Gastrocnemius medialis (tissue), 4 donors: ENCODE measurements around the gene EZR. TPM values are rescaled to one million over a fixed set of nuclear protein-coding genes. Genes with fewer than 3 reads are reported as not detected.

Experiments used
- ATAC-seq, 2 donors: fragments of 150-250 bp; one replicate each; pipeline ENCODE4 v1.9.1; 2016
- DNase-seq, 2 donors: peaks; one replicate each; pipeline ENCODE4 v3.0.0-alpha.2; 2019
- H3K27ac ChIP-seq, 4 donors: fragments of 200-600 bp; sonication (generic); 1 replicate in 1 of 4; 2 replicates in 3 of 4; pipeline ENCODE4 v1.5.1; 2016 to 2018; ENCODE audit warnings: mild to moderate bottlenecking in 2 of 4, moderate library complexity in 1 of 4
- H3K27me3 ChIP-seq, 3 donors: fragments of 200-600 bp; sonication (generic) in 2 of 3; 1 replicate in 1 of 3; 2 replicates in 2 of 3; pipeline versions ENCODE4 v1.5.1 to v1.6.0; 2016 to 2019; ENCODE audit warnings: mild to moderate bottlenecking in 1 of 3, moderate library complexity in 1 of 3
- H3K36me3 ChIP-seq, 2 donors: fragments of 200-600 bp; sonication (generic) in 1 of 2; one replicate each; pipeline ENCODE4 v1.5.1; 2017 to 2018
- H3K4me1 ChIP-seq, 2 donors: fragments of 200-600 bp; sonication (generic) in 1 of 2; one replicate each; pipeline ENCODE4 v1.5.1; 2016 to 2017; ENCODE audit warnings: mild to moderate bottlenecking in 2 of 2
- H3K4me3 ChIP-seq, 4 donors: fragments of 200-600 bp; sonication (generic) in 3 of 4; 1 replicate in 1 of 4; 2 replicates in 3 of 4; pipeline ENCODE4 v1.5.1; 2016 to 2019; ENCODE audit warnings: mild to moderate bottlenecking in 2 of 4
- H3K9me3 ChIP-seq, 3 donors: fragments of 200-600 bp; sonication (generic) in 2 of 3; 1 replicate in 1 of 3; 2 replicates in 2 of 3; pipeline ENCODE4 v1.5.1; 2016 to 2019
- CTCF ChIP-seq, 5 experiments: fragments of 450-650 bp in 3 of 5; fragments of 200-600 bp in 2 of 5; sonication (generic) in 2 of 5; IDR thresholded peaks in 4 of 5; conservative IDR thresholded peaks in 1 of 5; 1 replicate in 4 of 5; 2 replicates in 1 of 5; pipeline ENCODE4 v1.5.1; 2016 to 2019; ENCODE audit warnings: antibody characterized with exemption in 5 of 5, mild to moderate bottlenecking in 3 of 5, moderate library complexity in 3 of 5
- POLR2A ChIP-seq, 2 donors: fragments of 450-650 bp; IDR thresholded peaks; one replicate each; pipeline ENCODE4 v1.6.1; 2017; ENCODE audit warnings: antibody characterized with exemption in 2 of 2, mild to moderate bottlenecking in 2 of 2, moderate library complexity in 2 of 2
- in situ Hi-C, 4 donors: fragments of 200-750 bp; cut with MboI; loops; one replicate each; pipeline versions ENCODE4 v1.15.0 to v1.8.0; 2017; ENCODE audit warnings: low sequenced_read_pairs in 4 of 4
- intact Hi-C: fragments of 100-400 bp; cut with DNase I; formaldehyde crosslinking; loops from one replicate; pipeline ENCODE4 v1.15.1; 2023; ENCODE audit warnings: low total_unique reads
- total RNA-seq, 4 donors: library from RNA; depleted of rRNA; stranded (reverse); fragments of >200 nt; gene quantifications; one replicate each; pipeline versions ENCODE4 v1.1.0 to v1.2.3, GENCODE V29; 2016

EZR gene
- total RNA-seq, 4 donors from 2014 or later: 18.1 to 54.1 (median 33.6) TPM

GRCh38 chr6:158758941-158759479 is 60.2 kb downstream of the EZR start:
- H3K27ac ChIP-seq: no peak overlapping the region
- no peaks in the 10 kb centered on the region for H3K4me1 ChIP-seq
- intact Hi-C loops (no loop called here), in situ Hi-C loops (no loop called here)
- no peaks in the 10 kb centered on the region for H3K27me3 ChIP-seq
- DNase-seq: no peak
- no peak overlapping the region for H3K4me3 ChIP-seq
- no peaks in the 10 kb centered on the region for H3K9me3 ChIP-seq
- no peak for ATAC-seq
- peaks cover 0 to 16% of the 10 kb centered on the region in 2 donors for H3K36me3 ChIP-seq
- TF ChIP-seq CTCF (IDR thresholded peaks at IDR 0.05 in 4 of 5, conservative IDR thresholded peaks at IDR 0.05 in 1 of 5) (no peak), POLR2A (IDR thresholded peaks at IDR 0.05) (no peak)

DNA sequence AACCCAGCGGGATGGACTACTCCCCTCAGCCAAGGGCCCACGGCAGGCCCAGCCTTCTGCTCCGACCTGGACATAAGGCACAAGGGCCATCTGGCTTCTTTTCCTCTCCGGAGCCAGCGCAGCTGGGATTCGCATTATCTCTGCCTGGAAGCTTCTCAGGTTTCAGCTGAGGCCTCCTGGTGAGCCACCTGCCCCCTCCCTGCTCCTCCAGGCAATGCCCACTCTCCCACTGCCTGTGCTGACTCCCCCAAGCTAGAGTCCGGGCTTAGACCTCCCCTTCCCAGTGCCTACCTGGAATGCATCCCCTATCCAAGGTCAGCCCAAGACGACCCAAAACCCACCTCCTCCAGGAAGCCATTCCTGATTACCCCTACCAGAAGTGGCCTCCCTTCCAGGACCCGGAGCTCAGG is 60.7 kb downstream of the EZR start:
- Histone ChIP-seq H3K4me1 (no peaks in the 10 kb centered on the region), H3K27ac (no peak overlapping the region), H3K9me3 (no peaks in the 10 kb centered on the region), H3K4me3 (no peak overlapping the region), H3K27me3 (no peaks in the 10 kb centered on the region), H3K36me3 (peaks cover 0 to 16% of the 10 kb centered on the region in 2 donors)
- peak in 1 of 2 donors; percentile 68 for ATAC-seq
- intact Hi-C loops (no loop called here), in situ Hi-C loops (no loop called here)
- DNase-seq: peak in 1 of 2 donors; percentile 46
- TF ChIP-seq CTCF (IDR thresholded peaks at IDR 0.05 in 4 of 5, conservative IDR thresholded peaks at IDR 0.05 in 1 of 5): no peak
- TF ChIP-seq POLR2A (IDR thresholded peaks at IDR 0.05): no peak

- Histone ChIP-seq H3K27ac (no peak overlapping the region), H3K9me3 (no peaks in the 10 kb centered on the region), H3K27me3 (no peaks in the 10 kb centered on the region), H3K4me1 (peaks cover 0 to under 1% of the 10 kb centered on the region in 2 donors), H3K36me3 (peaks cover 0 to 13% of the 10 kb centered on the region in 2 donors), H3K4me3 (no peak overlapping the region)
- intact Hi-C loops: no loop called here
- TF ChIP-seq CTCF (IDR thresholded peaks at IDR 0.05 in 4 of 5, conservative IDR thresholded peaks at IDR 0.05 in 1 of 5) (no peak), POLR2A (IDR thresholded peaks at IDR 0.05) (no peak)
- ATAC-seq (no peak), DNase-seq (no peak)
- in situ Hi-C loops: no loop called here
Measured at GRCh38 chr6:158757753-158758090, 61.4 kb downstream of the EZR start.

- H3K36me3 ChIP-seq: peaks cover 0 to 8% of the 10 kb centered on the region in 2 donors
- H3K9me3 ChIP-seq: no peaks in the 10 kb centered on the region
- intact Hi-C loops: no loop called here
- H3K4me1 ChIP-seq: peaks cover 0 to 5% of the 10 kb centered on the region in 2 donors
- no peak overlapping the region for H3K27ac ChIP-seq
- in situ Hi-C loops: no loop called here
- ATAC-seq: no peak
- TF ChIP-seq CTCF (IDR thresholded peaks at IDR 0.05 in 4 of 5, conservative IDR thresholded peaks at IDR 0.05 in 1 of 5) (no peak), POLR2A (IDR thresholded peaks at IDR 0.05) (no peak)
- no peak overlapping the region for H3K4me3 ChIP-seq
- no peak for DNase-seq
- H3K27me3 ChIP-seq: no peaks in the 10 kb centered on the region
Measured at GRCh38 chr6:158756977-158757752, 62.0 kb downstream of the EZR start.
